ENCODE measurements around the gene CFL2. TPM values are rescaled to one million over a fixed set of nuclear protein-coding genes. Genes with fewer than 3 reads are reported as not detected.

CFL2 gene
- total and polyA plus RNA-seq, 2 of the 13 experiments (the other 11 are each of a cell fraction or from before 2014, with no cell fraction given): 114 to 158 TPM

DNA sequence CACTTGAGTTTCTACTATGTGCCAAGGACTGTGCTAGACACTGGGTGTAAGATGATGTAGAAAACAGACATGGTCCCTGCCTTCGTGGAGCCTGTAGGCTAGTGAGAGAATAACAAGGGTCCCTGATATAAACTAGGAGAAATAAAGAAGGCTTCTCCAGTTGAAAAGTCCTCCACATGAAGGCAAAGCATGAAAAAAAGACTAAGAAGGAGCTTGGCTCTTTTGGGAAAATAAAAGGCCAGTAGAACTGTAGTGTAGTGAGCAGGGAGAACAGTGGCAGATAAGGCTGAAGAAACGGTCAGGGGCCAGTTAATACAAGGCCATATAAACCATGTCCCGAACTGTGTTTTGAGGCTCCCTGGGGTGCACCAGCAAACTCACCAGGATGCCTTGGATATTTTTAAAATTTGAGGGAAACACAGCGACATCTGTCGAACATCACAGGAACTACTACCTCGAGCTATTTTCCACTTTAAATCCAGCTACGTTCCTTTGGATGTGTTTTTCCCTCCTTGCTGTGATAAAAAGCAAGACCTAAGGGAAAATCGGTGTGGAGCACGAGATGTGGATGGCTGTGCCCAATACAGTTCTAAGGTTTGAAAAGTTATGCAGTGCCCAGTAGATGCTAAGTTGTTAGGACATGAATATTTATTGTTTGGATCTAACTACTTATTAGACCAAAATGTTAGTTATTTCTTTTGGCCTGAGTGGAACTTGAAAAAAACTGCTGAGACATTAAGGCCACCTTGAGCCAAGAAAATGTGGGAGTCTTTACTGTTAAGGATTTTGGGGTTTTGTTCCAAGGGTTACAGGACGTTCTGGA lies 8.5 kb upstream of the CFL2 start (continued):
- TF ChIP-seq, protein P1, sequence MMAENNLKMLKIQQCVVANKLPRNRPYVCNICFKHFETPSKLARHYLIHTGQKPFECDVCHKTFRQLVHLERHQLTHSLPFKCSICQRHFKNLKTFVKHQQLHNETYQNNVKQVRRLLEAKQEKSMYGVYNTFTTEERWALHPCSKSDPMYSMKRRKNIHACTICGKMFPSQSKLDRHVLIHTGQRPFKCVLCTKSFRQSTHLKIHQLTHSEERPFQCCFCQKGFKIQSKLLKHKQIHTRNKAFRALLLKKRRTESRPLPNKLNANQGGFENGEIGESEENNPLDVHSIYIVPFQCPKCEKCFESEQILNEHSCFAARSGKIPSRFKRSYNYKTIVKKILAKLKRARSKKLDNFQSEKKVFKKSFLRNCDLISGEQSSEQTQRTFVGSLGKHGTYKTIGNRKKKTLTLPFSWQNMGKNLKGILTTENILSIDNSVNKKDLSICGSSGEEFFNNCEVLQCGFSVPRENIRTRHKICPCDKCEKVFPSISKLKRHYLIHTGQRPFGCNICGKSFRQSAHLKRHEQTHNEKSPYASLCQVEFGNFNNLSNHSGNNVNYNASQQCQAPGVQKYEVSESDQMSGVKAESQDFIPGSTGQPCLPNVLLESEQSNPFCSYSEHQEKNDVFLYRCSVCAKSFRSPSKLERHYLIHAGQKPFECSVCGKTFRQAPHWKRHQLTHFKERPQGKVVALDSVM (CRISPR knock-in tag; IDR thresholded peaks at IDR 0.05): no peak
- TF ChIP-seq NFIC (IDR thresholded peaks at IDR 0.05; ENCODE audit: low read length): no peak
- no peak for TF ChIP-seq BRCA1 (CRISPR knock-in tag; IDR thresholded peaks at IDR 0.05)
- no peak for TF ChIP-seq ZNF10 (CRISPR knock-in tag; IDR thresholded peaks at IDR 0.05; ENCODE audit: borderline replicate concordance, low read depth)
- TF ChIP-seq KDM5A (IDR thresholded peaks at IDR 0.05; ENCODE audit: borderline replicate concordance, low read length): no peak
- TF ChIP-seq ZNF101 (CRISPR knock-in tag; IDR thresholded peaks at IDR 0.05; ENCODE audit: borderline replicate concordance, low read depth): no peak
- TF ChIP-seq THAP11 (CRISPR knock-in tag; IDR thresholded peaks at IDR 0.05): peak; percentile 39; the same call in 1 of the 2 replicates
- no peak for TF ChIP-seq KAT7 (CRISPR knock-in tag; IDR thresholded peaks at IDR 0.05; ENCODE audit: borderline replicate concordance)
- no peak for TF ChIP-seq ZNF253 (CRISPR knock-in tag; IDR thresholded peaks at IDR 0.05; ENCODE audit: borderline replicate concordance)
- 0 out of 2 replicates have a peak, but pooled peaks have one; percentile 53 for TF ChIP-seq KLF9 (CRISPR knock-in tag; IDR thresholded peaks at IDR 0.05; ENCODE audit: low read depth)
- no peak for TF ChIP-seq HNF4G (IDR thresholded peaks at IDR 0.05; ENCODE audit: borderline replicate concordance, low read depth, low read length)
- no peak for TF ChIP-seq HNF4G (CRISPR knock-in tag; IDR thresholded peaks at IDR 0.05; ENCODE audit: borderline replicate concordance, low read depth)
- no peak for TF ChIP-seq ZFP62 (CRISPR knock-in tag; IDR thresholded peaks at IDR 0.05)
- no peak for TF ChIP-seq IRX3 (CRISPR knock-in tag; IDR thresholded peaks at IDR 0.05; ENCODE audit: borderline replicate concordance, low read depth)
- no peak for TF ChIP-seq MYC (CRISPR knock-in tag; IDR thresholded peaks at IDR 0.05; ENCODE audit: borderline replicate concordance)
- TF ChIP-seq HOXA7 (CRISPR knock-in tag; IDR thresholded peaks at IDR 0.05): no peak
- peak; percentile 64 for TF ChIP-seq TARDBP (CRISPR knock-in tag; IDR thresholded peaks at IDR 0.05)
- no peak for TF ChIP-seq ZNF180 (CRISPR knock-in tag; IDR thresholded peaks at IDR 0.05; ENCODE audit: borderline replicate concordance, low read depth)
- TF ChIP-seq, protein P2, sequence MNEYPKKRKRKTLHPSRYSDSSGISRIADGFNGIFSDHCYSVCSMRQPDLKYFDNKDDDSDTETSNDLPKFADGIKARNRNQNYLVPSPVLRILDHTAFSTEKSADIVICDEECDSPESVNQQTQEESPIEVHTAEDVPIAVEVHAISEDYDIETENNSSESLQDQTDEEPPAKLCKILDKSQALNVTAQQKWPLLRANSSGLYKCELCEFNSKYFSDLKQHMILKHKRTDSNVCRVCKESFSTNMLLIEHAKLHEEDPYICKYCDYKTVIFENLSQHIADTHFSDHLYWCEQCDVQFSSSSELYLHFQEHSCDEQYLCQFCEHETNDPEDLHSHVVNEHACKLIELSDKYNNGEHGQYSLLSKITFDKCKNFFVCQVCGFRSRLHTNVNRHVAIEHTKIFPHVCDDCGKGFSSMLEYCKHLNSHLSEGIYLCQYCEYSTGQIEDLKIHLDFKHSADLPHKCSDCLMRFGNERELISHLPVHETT (CRISPR knock-in tag; conservative IDR thresholded peaks at IDR 0.05): no peak; the same call in 1 of the 2 replicates
- no peak for TF ChIP-seq FOSL2 (CRISPR knock-in tag; IDR thresholded peaks at IDR 0.05)
- no peak for TF ChIP-seq THYN1 (CRISPR knock-in tag; IDR thresholded peaks at IDR 0.05; ENCODE audit: borderline replicate concordance, low read depth)
- peak; percentile 65; the same call in 1 of the 2 replicates for TF ChIP-seq GATAD2A (CRISPR knock-in tag; IDR thresholded peaks at IDR 0.05)
- TF ChIP-seq ZNF614 (CRISPR knock-in tag; IDR thresholded peaks at IDR 0.05; ENCODE audit: borderline replicate concordance): no peak
- no peak for TF ChIP-seq ZNF143 (CRISPR knock-in tag; IDR thresholded peaks at IDR 0.05)
- TF ChIP-seq ETV6 (CRISPR knock-in tag; conservative IDR thresholded peaks at IDR 0.05): 0 out of 2 replicates have a peak, but pooled peaks have one; percentile 21
- TF ChIP-seq GFI1 (CRISPR knock-in tag; IDR thresholded peaks at IDR 0.05; ENCODE audit: borderline replicate concordance): no peak
- TF ChIP-seq CC2D1A (CRISPR knock-in tag; IDR thresholded peaks at IDR 0.05): no peak
- TF ChIP-seq ZNF768 (CRISPR knock-in tag; IDR thresholded peaks at IDR 0.05): no peak
- TF ChIP-seq ZNF337 (CRISPR knock-in tag; IDR thresholded peaks at IDR 0.05; ENCODE audit: borderline replicate concordance, low read depth): peak; percentile 64; the same call in 1 of the 2 replicates

Measured in HepG2 (cell line).